ENCODE measurements around the gene JPT1. TPM values are rescaled to one million over a fixed set of nuclear protein-coding genes. Genes with fewer than 3 reads are reported as not detected.

JPT1 gene
- total and polyA plus RNA-seq, 7 experiments from 2014 or later, result 12.3 to 227 (median 42.7) TPM

DNA sequence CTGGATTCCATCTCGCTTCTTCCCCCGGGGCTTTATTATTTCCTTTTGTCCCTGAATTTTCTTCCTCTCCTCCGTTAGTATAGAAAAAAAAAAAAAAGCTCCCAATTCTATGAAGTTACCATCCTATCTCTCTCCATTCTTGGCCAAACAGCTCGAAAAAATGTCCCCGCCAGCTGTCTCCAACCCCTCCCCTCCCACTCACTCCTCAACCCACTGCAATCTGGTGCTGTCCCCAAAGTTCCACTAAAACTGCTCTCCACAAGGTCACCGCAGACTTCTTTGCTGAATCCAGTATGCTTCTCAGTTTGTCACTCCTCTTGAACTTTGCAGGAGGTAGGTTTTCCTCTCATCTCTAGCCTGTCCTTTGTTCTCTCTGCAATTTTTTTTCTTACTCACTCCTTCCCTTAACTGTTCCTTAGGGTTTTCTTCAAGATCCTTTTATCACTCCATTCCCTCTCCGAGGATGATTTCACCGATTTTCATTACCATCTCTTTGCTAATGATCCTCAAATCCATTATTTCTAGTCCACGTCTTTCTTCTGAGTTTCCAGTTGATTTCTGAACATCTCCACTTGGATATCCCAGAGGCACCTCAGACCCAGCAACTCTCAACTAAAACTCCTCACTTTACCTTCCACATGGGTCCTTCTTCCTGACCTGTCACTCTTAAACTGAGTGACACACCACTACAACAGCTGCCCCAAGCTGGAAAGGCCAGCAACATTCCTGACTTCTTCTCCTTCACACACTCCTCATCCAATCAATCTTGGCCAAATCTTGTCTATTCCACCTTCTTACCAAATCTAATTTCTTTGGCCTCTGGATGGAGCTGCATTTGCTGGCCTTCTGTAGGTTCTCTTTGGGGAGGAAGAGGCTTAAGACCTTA is 29.9 kb upstream of the JPT1 start:
- no peaks in the 10 kb centered on the region for H3K9me3 Mint-ChIP-seq
- CTCF ChIA-PET, result interaction anchor here (0.5 to 0.9 kb wide), 3 partner anchors 70 to 175 kb away, joined by 3 to 4 read pairs (median 4); no protein-coding TSS in a partner anchor
- intact Hi-C loops (cut with micrococcal nuclease), result loop anchor here (1.0 to 10.0 kb wide), 13 partner anchors 21 to 439 kb away; partner anchors contain the start of genes GGA3 (in 2 of the 2), MRPS7 (in 2 of the 2), NT5C (in 2 of the 2) and NUP85 (in 2 of the 2)
- peaks cover 0 to 16% (median 0%) of the 10 kb centered on the region in 5 donors for H3K36me3 Mint-ChIP-seq
- peaks cover 20 to 44% (median 35%) of the 10 kb centered on the region in 7 donors for H3K4me1 Mint-ChIP-seq
- POLR2A ChIA-PET, result interaction anchor here (0.6 to 2.6 kb wide), 10 partner anchors 15 to 194 kb away, joined by 3 to 22 read pairs (median 3); partner anchors contain the start of genes ATP5PD, JPT1, KCTD2 and MIF4GD
- H3K4me1 ChIP-seq (ENCODE audit: control insufficient read depth in 2 of 2, insufficient read depth in 2 of 2, low read length in 2 of 2), result peaks cover 22 to 26% of the 10 kb centered on the region in 2 donors
- H3K4me3 ChIP-seq (ENCODE audit: low read length), result no peak overlapping the region
- no peak for DNase-seq
- H3K27ac Mint-ChIP-seq, result peak overlapping the region; percentile 92 to 99 (median 97)
- H3K27me3 Mint-ChIP-seq, result no peaks in the 10 kb centered on the region
- H3K4me3 Mint-ChIP-seq, result peak overlapping the region; percentile 67 to 100 (median 90)
- H3K36me3 ChIP-seq (ENCODE audit: control insufficient read depth in 2 of 3, insufficient read depth in 3 of 3, low read length in 3 of 3), result peaks cover 0 to 14% (median 0%) of the 10 kb centered on the region in 3 experiments
- ATAC-seq, result no peak
- no peaks in the 10 kb centered on the region for H3K27me3 ChIP-seq (ENCODE audit: control insufficient read depth in 2 of 2, insufficient read depth in 2 of 2, low read length in 2 of 2)
- no peaks in the 10 kb centered on the region for H3K9me3 ChIP-seq (ENCODE audit: control insufficient read depth in 2 of 3, low read length in 3 of 3)
- peak overlapping the region; percentile 94 for H3K27ac ChIP-seq (ENCODE audit: low read depth, low read length)

DNA sequence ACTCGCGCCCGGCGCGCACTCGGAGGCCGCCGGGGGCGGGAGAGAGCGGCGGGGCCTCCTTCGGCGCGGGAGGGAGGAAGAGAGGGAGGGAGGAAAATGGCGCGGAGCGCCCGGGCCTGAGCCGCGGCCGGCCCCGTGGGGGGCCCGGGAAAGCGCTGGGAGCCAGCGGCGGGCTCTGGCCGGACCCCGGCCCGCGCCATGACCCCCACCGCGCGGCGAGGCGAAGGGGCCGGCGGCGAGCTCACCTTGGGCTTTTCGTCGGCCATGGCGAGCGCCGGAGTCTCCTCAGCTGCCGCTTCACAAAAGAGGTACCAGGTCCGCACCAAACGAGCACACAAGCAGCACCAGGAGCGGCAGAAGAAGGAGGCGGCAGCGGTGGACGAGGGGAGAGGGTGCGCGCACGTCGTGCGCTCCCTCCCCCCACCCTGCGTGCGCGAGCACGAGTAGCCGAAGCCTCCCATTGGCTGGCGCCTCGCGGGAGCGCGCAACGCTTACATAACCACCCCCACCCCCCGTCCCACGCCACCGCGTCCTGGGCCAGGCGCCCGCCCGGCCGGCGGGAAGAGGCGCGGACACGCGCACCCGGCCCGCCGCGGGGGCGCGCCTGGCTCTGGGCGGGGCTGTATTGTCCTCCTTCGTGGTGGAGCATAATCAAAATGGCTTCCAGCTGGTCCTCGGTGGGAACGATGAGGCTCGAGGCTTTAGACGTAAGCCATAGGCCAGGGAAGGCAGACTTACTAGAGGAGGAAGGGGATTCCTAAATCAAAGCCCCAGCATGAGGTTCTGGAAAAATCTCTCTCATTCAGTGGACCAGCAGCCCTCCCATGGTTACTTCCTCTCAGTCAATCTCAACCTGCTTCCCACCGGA is 28.5 kb upstream of the JPT1 start, which contains the start of gene SUMO2:
Gene SUMO2, minus strand, starts transcription at position 391 of the 868 bp plus-strand sequence. Its CDS starts 125 bp downstream, at position 266.
- DNase-seq (peak; percentile 90 to 97 (median 94)), ATAC-seq (peak; percentile 92)
- Histone ChIP-seq H3K27ac (ENCODE audit: low read depth, low read length) (peak within 1 kb of the TSS; percentile 94), H3K4me1 (ENCODE audit: control insufficient read depth in 2 of 2, insufficient read depth in 2 of 2, low read length in 2 of 2) (peaks cover 22 to 26% of the 10 kb centered on the region in 2 donors), H3K27me3 (ENCODE audit: control insufficient read depth in 2 of 2, insufficient read depth in 2 of 2, low read length in 2 of 2) (no peaks in the 10 kb centered on the region), H3K9me3 (ENCODE audit: control insufficient read depth in 2 of 3, low read length in 3 of 3) (no peaks in the 10 kb centered on the region), H3K36me3 (ENCODE audit: control insufficient read depth in 2 of 3, insufficient read depth in 3 of 3, low read length in 3 of 3) (peaks cover 0 to 27% (median 0%) of the 10 kb centered on the region in 3 experiments), H3K4me3 (ENCODE audit: low read length) (peak within 1 kb of the TSS; percentile 56)
- Mint-ChIP-seq H3K36me3 (peaks cover 0 to 16% (median 0%) of the 10 kb centered on the region in 5 donors), H3K27me3 (no peaks in the 10 kb centered on the region), H3K9me3 (no peaks in the 10 kb centered on the region), H3K4me3 (peak within 1 kb of the TSS; percentile 87 to 100 (median 92)), H3K27ac (peak within 1 kb of the TSS; percentile 92 to 99 (median 97)), H3K4me1 (peaks cover 20 to 55% (median 38%) of the 10 kb centered on the region in 7 donors)
- ChIA-PET POLR2A (interaction anchor here (0.6 to 2.6 kb wide), 22 partner anchors 8 to 601 kb away, joined by 3 to 22 read pairs (median 4); partner anchors contain the start of genes ATP5PD, GGA3, GRB2 and KCTD2), CTCF (interaction anchor here (0.5 to 1.2 kb wide), 6 partner anchors 11 to 195 kb away, joined by 3 to 6 read pairs (median 4); partner anchors contain the start of genes CDR2L, GGA3 and MRPS7)
- intact Hi-C loops (cut with micrococcal nuclease), result loop anchor here (1.0 to 10.0 kb wide), 17 partner anchors 11 to 438 kb away; partner anchors contain the start of genes GGA3 (in 2 of the 2), JPT1 (in 2 of the 2), MRPS7 (in 2 of the 2) and NT5C (in 2 of the 2)

DNA sequence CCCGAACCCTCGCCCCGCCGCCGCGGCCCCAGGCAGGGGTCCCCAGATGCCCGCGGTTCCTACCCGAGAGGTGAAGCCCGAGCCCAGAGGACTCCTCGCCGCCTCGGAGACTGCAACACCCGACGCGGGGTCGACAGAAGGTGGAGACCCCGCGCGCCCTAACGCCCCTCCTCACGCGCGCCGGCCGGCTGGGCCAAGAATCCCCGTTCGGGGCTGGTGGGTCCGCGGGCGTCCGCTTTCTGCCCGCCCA is 27.9 kb upstream of the JPT1 start:
- Mint-ChIP-seq H3K4me3 (peak overlapping the region; percentile 87 to 100 (median 92)), H3K9me3 (no peaks in the 10 kb centered on the region), H3K27ac (peak overlapping the region; percentile 82 to 97 (median 91)), H3K36me3 (peaks cover 0 to 16% (median 0%) of the 10 kb centered on the region in 5 donors), H3K4me1 (peaks cover 20 to 55% (median 38%) of the 10 kb centered on the region in 7 donors), H3K27me3 (no peaks in the 10 kb centered on the region)
- intact Hi-C loops (cut with micrococcal nuclease), result loop anchor here (1.0 to 10.0 kb wide), 12 partner anchors 10 to 437 kb away; partner anchors contain the start of genes NT5C (in 2 of the 2), ARMC7 (in 1 of the 2), ATP5PD (in 1 of the 2) and GGA3 (in 1 of the 2)
- POLR2A ChIA-PET, result interaction anchor here (1.2 to 2.6 kb wide), 6 partner anchors 9 to 123 kb away, joined by 4 to 22 read pairs (median 10); partner anchors contain the start of genes GGA3, MIF4GD, MRPS7 and NUP85
- Histone ChIP-seq H3K9me3 (ENCODE audit: control insufficient read depth in 2 of 3, low read length in 3 of 3) (no peaks in the 10 kb centered on the region), H3K27ac (ENCODE audit: low read depth, low read length) (peak overlapping the region; percentile 94), H3K4me1 (ENCODE audit: control insufficient read depth in 2 of 2, insufficient read depth in 2 of 2, low read length in 2 of 2) (peaks cover 22 to 26% of the 10 kb centered on the region in 2 donors), H3K27me3 (ENCODE audit: control insufficient read depth in 2 of 2, insufficient read depth in 2 of 2, low read length in 2 of 2) (no peaks in the 10 kb centered on the region), H3K36me3 (ENCODE audit: control insufficient read depth in 2 of 3, insufficient read depth in 3 of 3, low read length in 3 of 3) (peaks cover 0 to 33% (median 0%) of the 10 kb centered on the region in 3 experiments), H3K4me3 (ENCODE audit: low read length) (peak overlapping the region; percentile 56)
- ATAC-seq (no peak), DNase-seq (no peak)
- CTCF ChIA-PET, result no interaction called here

- Histone ChIP-seq H3K9me3 (ENCODE audit: control insufficient read depth in 2 of 3, low read length in 3 of 3) (no peaks in the 10 kb centered on the region), H3K27ac (ENCODE audit: low read depth, low read length) (peak overlapping the region; percentile 94), H3K27me3 (ENCODE audit: control insufficient read depth in 2 of 2, insufficient read depth in 2 of 2, low read length in 2 of 2) (no peaks in the 10 kb centered on the region), H3K36me3 (ENCODE audit: control insufficient read depth in 2 of 3, insufficient read depth in 3 of 3, low read length in 3 of 3) (peaks cover 0 to 35% (median 2%) of the 10 kb centered on the region in 3 experiments), H3K4me1 (ENCODE audit: control insufficient read depth in 2 of 2, insufficient read depth in 2 of 2, low read length in 2 of 2) (peaks cover 22 to 26% of the 10 kb centered on the region in 2 donors), H3K4me3 (ENCODE audit: low read length) (peak overlapping the region; percentile 56)
- ChIA-PET CTCF (interaction anchor here (0.7 to 1.8 kb wide), 4 partner anchors 10 to 68 kb away, joined by 3 to 4 read pairs (median 4); no protein-coding TSS in a partner anchor), POLR2A (interaction anchor here (1.4 to 2.6 kb wide), 7 partner anchors 20 to 90 kb away, joined by 4 to 22 read pairs (median 6); partner anchors contain the start of genes GGA3, MIF4GD, MRPS7 and NUP85)
- peaks cover 20 to 57% (median 39%) of the 10 kb centered on the region in 7 donors for H3K4me1 Mint-ChIP-seq
- peak in 7 of 9 donors; percentile 25 to 53 (median 42) for DNase-seq
- H3K36me3 Mint-ChIP-seq, result peaks cover 0 to 18% (median 0%) of the 10 kb centered on the region in 5 donors
- peak overlapping the region; percentile 87 to 100 (median 92) for H3K4me3 Mint-ChIP-seq
- H3K9me3 Mint-ChIP-seq, result no peaks in the 10 kb centered on the region
- ATAC-seq, result no peak
- H3K27me3 Mint-ChIP-seq, result no peaks in the 10 kb centered on the region
- peak overlapping the region; percentile 82 to 97 (median 90) for H3K27ac Mint-ChIP-seq
- intact Hi-C loops (cut with micrococcal nuclease), result loop anchor here (1.0 to 10.0 kb wide), 12 partner anchors 9 to 437 kb away; partner anchors contain the start of genes NT5C (in 2 of the 2), ARMC7 (in 1 of the 2), ATP5PD (in 1 of the 2) and GGA3 (in 1 of the 2)
Measured at GRCh38 chr17:75181608-75182318, 27.5 kb upstream of the JPT1 start.

DNA sequence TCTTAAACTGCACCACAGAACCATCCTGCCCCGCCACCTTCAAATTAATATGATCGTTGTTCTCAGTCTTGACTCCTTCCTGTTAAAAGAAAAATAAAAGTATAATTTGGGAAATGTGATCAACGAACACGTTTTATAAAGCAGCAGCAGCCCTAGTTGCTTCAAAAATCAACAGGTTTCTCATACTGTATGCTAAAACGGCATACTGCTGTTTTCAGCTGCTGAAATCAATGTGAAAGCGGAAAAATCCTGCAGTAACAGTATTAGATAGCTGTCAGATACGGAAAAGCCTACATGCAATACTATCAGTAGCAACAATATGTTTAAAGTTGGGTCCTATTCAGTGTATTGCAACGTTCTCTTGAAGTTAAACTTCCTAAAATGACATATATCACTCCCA is 26.8 kb upstream of the JPT1 start:
- intact Hi-C loops (cut with micrococcal nuclease), result loop anchor here (1.0 to 10.0 kb wide), 5 partner anchors 9 to 436 kb away; partner anchors contain the start of genes ATP5PD (in 1 of the 2), KCTD2 (in 1 of the 2), NHERF1 (in 1 of the 2) and NT5C (in 1 of the 2)
- peak overlapping the region; percentile 82 to 97 (median 90) for H3K27ac Mint-ChIP-seq
- H3K27me3 Mint-ChIP-seq, result no peaks in the 10 kb centered on the region
- Histone ChIP-seq H3K9me3 (ENCODE audit: control insufficient read depth in 2 of 3, low read length in 3 of 3) (no peaks in the 10 kb centered on the region), H3K27me3 (ENCODE audit: control insufficient read depth in 2 of 2, insufficient read depth in 2 of 2, low read length in 2 of 2) (no peaks in the 10 kb centered on the region), H3K4me3 (ENCODE audit: low read length) (peak overlapping the region; percentile 56), H3K27ac (ENCODE audit: low read depth, low read length) (peak overlapping the region; percentile 94), H3K36me3 (ENCODE audit: control insufficient read depth in 2 of 3, insufficient read depth in 3 of 3, low read length in 3 of 3) (peaks cover 0 to 42% (median 7%) of the 10 kb centered on the region in 3 experiments), H3K4me1 (ENCODE audit: control insufficient read depth in 2 of 2, insufficient read depth in 2 of 2, low read length in 2 of 2) (peaks cover 22 to 26% of the 10 kb centered on the region in 2 donors)
- H3K4me3 Mint-ChIP-seq, result peak overlapping the region; percentile 87 to 100 (median 92)
- no peak for ATAC-seq
- H3K9me3 Mint-ChIP-seq, result no peaks in the 10 kb centered on the region
- CTCF ChIA-PET, result interaction anchor here (0.7 to 1.8 kb wide), 6 partner anchors 9 to 111 kb away, joined by 3 to 7 read pairs (median 4); no protein-coding TSS in a partner anchor
- H3K36me3 Mint-ChIP-seq, result peaks cover 0 to 20% (median 0%) of the 10 kb centered on the region in 5 donors
- H3K4me1 Mint-ChIP-seq, result peaks cover 20 to 61% (median 43%) of the 10 kb centered on the region in 7 donors
- no peak for DNase-seq
- POLR2A ChIA-PET, result interaction anchor here (0.7 to 1.9 kb wide), 6 partner anchors 9 to 500 kb away, joined by 4 to 9 read pairs (median 4); partner anchors contain the start of genes GGA3 and MRPS7
